Panc1 (cell line): Measurements from ENCODE around the gene CNRIP1.

Source experiments
- CTCF ChIP-seq: fragments of 450-650 bp; IDR thresholded peaks from 2 replicates; pipeline ENCODE4 v1.5.1; 2017; ENCODE audit warnings: mild to moderate bottlenecking
- POLR2AphosphoS5 ChIP-seq: IDR thresholded peaks from 2 replicates; pipeline ENCODE4 v1.6.1; 2012; ENCODE audit warnings: mild to moderate bottlenecking, low read depth, low read length, moderate library complexity
- SIN3A ChIP-seq: IDR thresholded peaks from 2 replicates; pipeline ENCODE4 v1.6.1; 2012; ENCODE audit warnings: low read depth, mild to moderate bottlenecking, low read length, moderate library complexity, borderline replicate concordance; ENCODE audit not compliant: insufficient read depth
- TCF7L2 ChIP-seq: IDR thresholded peaks from 2 replicates; pipeline ENCODE4 v1.6.1; 2011; ENCODE audit warnings: mild to moderate bottlenecking, low read depth, low read length, inconsistent platforms
- TF ChIP-seq, protein P1 (sequence below), 2 experiments: IDR thresholded peaks; 2 replicates each; pipeline ENCODE4 v1.6.1; 2011 to 2012; ENCODE audit warnings: low read depth in 2 of 2, control low read depth in 1 of 2, low read length in 1 of 2, mild to moderate bottlenecking in 1 of 2, moderate library complexity in 1 of 2; ENCODE audit not compliant: insufficient read depth in 1 of 2

DNA sequence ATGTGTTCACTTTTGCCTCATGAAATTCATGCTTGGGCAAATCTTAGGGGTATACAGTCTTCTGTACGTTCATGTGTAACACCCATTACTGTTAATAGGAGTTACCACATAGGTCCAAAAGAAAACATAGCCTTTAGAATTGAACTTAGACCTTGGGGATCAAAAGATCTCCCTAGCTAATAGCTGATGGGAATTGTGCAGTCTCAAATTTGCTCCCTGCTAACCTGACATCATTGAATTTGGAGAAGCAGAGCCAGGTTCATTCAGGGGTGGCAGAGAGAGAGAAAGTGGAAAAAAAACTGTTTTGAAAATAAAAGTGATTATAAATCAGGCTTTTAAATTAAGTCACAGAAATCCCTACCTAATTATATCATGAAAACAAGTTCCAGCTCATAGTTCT, 39.4 kb downstream of the CNRIP1 start:
- TF ChIP-seq CTCF (no peak), POLR2AphosphoS5 (no peak), TCF7L2 (no peak), SIN3A (no peak)
- TF ChIP-seq, protein P1, sequence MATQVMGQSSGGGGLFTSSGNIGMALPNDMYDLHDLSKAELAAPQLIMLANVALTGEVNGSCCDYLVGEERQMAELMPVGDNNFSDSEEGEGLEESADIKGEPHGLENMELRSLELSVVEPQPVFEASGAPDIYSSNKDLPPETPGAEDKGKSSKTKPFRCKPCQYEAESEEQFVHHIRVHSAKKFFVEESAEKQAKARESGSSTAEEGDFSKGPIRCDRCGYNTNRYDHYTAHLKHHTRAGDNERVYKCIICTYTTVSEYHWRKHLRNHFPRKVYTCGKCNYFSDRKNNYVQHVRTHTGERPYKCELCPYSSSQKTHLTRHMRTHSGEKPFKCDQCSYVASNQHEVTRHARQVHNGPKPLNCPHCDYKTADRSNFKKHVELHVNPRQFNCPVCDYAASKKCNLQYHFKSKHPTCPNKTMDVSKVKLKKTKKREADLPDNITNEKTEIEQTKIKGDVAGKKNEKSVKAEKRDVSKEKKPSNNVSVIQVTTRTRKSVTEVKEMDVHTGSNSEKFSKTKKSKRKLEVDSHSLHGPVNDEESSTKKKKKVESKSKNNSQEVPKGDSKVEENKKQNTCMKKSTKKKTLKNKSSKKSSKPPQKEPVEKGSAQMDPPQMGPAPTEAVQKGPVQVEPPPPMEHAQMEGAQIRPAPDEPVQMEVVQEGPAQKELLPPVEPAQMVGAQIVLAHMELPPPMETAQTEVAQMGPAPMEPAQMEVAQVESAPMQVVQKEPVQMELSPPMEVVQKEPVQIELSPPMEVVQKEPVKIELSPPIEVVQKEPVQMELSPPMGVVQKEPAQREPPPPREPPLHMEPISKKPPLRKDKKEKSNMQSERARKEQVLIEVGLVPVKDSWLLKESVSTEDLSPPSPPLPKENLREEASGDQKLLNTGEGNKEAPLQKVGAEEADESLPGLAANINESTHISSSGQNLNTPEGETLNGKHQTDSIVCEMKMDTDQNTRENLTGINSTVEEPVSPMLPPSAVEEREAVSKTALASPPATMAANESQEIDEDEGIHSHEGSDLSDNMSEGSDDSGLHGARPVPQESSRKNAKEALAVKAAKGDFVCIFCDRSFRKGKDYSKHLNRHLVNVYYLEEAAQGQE (IDR thresholded peaks at IDR 0.05; ENCODE audit: insufficient read depth in 1 of 2, low read depth in 2 of 2, low read length in 1 of 2) = no peak
